Nasal cavity respiratory epithelium epithelial cell of viscerocranial mucosa (primary cell): ENCODE measurements around the gene GPX1. TPM values are rescaled to one million over a fixed set of nuclear protein-coding genes. Genes with fewer than 3 reads are reported as not detected.

Source experiments
- total RNA-seq: library from RNA; depleted of rRNA; stranded (reverse); fragments of >200 nt; gene quantifications from 2 replicates; pipeline ENCODE4 v1.2.3, GENCODE V29; 2014

Gene GPX1
- total RNA-seq: 266 and 358 TPM in 2 replicates

GRCh38 chr3:49358217-49358883 is at the start of gene GPX1:
Gene GPX1 (minus strand): TSS chr3:49358353. CDS start chr3:49358278, 75 bp downstream.

GRCh38 chr3:49339941-49340800 is 18.0 kb downstream of the GPX1 start, which contains the start of gene USP4:
Gene USP4 (minus strand): TSS chr3:49340053. CDS start chr3:49340024, 29 bp downstream.

Other genes with a start within 250 kb of the GPX1 start
- gene USP19, start 237.5 kb downstream of the GPX1 start, total RNA-seq: 58.1 and 68.7 TPM in 2 replicates
- gene LAMB2, start 225.3 kb downstream of the GPX1 start, total RNA-seq: 234 and 834 TPM in 2 replicates
- gene CCDC71, start 192.0 kb downstream of the GPX1 start, total RNA-seq: 16.1 and 20.3 TPM in 2 replicates
- gene KLHDC8B, start 186.8 kb downstream of the GPX1 start, total RNA-seq: 55.4 and 168 TPM in 2 replicates
- 1.7 and 4.8 TPM in 2 replicates for gene C3orf62, start 81.1 kb downstream of the GPX1 start, total RNA-seq
- gene USP4, start 18.3 kb downstream of the GPX1 start, total RNA-seq: 20.5 and 40.5 TPM in 2 replicates
- gene RHOA, start 53.6 kb upstream of the GPX1 start, total RNA-seq: 259 and 334 TPM in 2 replicates
- gene TCTA, start 54.1 kb upstream of the GPX1 start, total RNA-seq: 6.8 and 14.3 TPM in 2 replicates
- gene AMT, start 64.1 kb upstream of the GPX1 start, total RNA-seq: 0.34 and 1.6 TPM in 2 replicates
- 1.7 and 5.9 TPM in 2 replicates for gene NICN1, start 71.0 kb upstream of the GPX1 start, total RNA-seq
- gene DAG1, start 111.9 kb upstream of the GPX1 start, total RNA-seq: 32.8 and 71.6 TPM in 2 replicates
- gene BSN, start 196.1 kb upstream of the GPX1 start, total RNA-seq: under 0.01 and 0.07 TPM in 2 replicates